GM23338 (cell line): ENCODE results near the gene SLC24A1. TPM values are rescaled to one million over a fixed set of nuclear protein-coding genes. Genes with fewer than 3 reads are reported as not detected.

Experiments
- ATAC-seq: fragments of 200-7000 bp; cut with Tn5 transposase; 3 replicates; pipeline ENCODE4 v1.9.1; 2020
- DNase-seq: peaks from one replicate; pipeline ENCODE4 v3.0.0-alpha.2; 2015; ENCODE audit warnings: low spot score
- H2AFZ ChIP-seq: fragments of 200-600 bp; sonication (generic); 2 replicates; pipeline ENCODE4 v1.8.0; 2016; ENCODE audit warnings: antibody characterized with exemption, mild to moderate bottlenecking, moderate library complexity
- H3F3A ChIP-seq: fragments of 200-600 bp; sonication (generic); replicated peaks from 2 replicates; pipeline ENCODE4 v1.8.0; 2017; ENCODE audit warnings: antibody characterized with exemption, mixed run types, low read depth
- H3K27ac ChIP-seq: fragments of 200-600 bp; sonication (generic); 2 replicates; pipeline ENCODE4 v1.6.1; 2016; ENCODE audit warnings: low read depth
- H3K27me3 ChIP-seq: fragments of 200-600 bp; sonication (generic); 2 replicates; pipeline ENCODE4 v1.8.0; 2016; ENCODE audit warnings: mild to moderate bottlenecking, mixed run types, moderate library complexity; ENCODE audit not compliant: insufficient read depth
- H3K36me3 ChIP-seq: fragments of 200-600 bp; sonication (generic); 2 replicates; pipeline ENCODE4 v1.8.0; 2016; ENCODE audit warnings: mild to moderate bottlenecking; ENCODE audit not compliant: insufficient read depth
- H3K4me1 ChIP-seq: fragments of 200-600 bp; sonication (generic); 2 replicates; pipeline ENCODE4 v1.8.0; 2016; ENCODE audit warnings: mild to moderate bottlenecking, moderate library complexity; ENCODE audit not compliant: insufficient read depth
- H3K4me2 ChIP-seq: fragments of 200-600 bp; sonication (generic); 2 replicates; pipeline ENCODE4 v1.7.1; 2017; ENCODE audit warnings: mixed run types
- H3K4me3 ChIP-seq: fragments of 200-600 bp; sonication (generic); 2 replicates; pipeline ENCODE4 v1.6.1; 2016; ENCODE audit warnings: mixed run types
- H3K79me2 ChIP-seq: fragments of 200-600 bp; sonication (generic); replicated peaks from 2 replicates; pipeline ENCODE4 v1.8.0; 2017; ENCODE audit warnings: mild to moderate bottlenecking; ENCODE audit not compliant: insufficient read depth
- H3K9me2 ChIP-seq: fragments of 200-600 bp; sonication (generic); 2 replicates; pipeline ENCODE4 v1.8.0; 2017; ENCODE audit not compliant: insufficient read depth
- H4K20me1 ChIP-seq: fragments of 200-600 bp; sonication (generic); replicated peaks from 2 replicates; pipeline ENCODE4 v1.8.0; 2017; ENCODE audit warnings: mild to moderate bottlenecking; ENCODE audit not compliant: insufficient read depth
- H3K27ac Mint-ChIP-seq: 2 replicates; pipeline ENCODE4 v1.8.0; 2020; ENCODE audit warnings: inconsistent platforms, mild to moderate bottlenecking, moderate library complexity, mixed read lengths
- H3K27me3 Mint-ChIP-seq: 3 replicates; pipeline ENCODE4 v1.8.0; 2022; ENCODE audit warnings: low read depth, mild to moderate bottlenecking, moderate library complexity, mixed read lengths, inconsistent platforms; ENCODE audit not compliant: insufficient read depth, poor library complexity
- H3K36me3 Mint-ChIP-seq: 3 replicates; pipeline ENCODE4 v1.8.0; 2021; ENCODE audit warnings: low read depth, mild to moderate bottlenecking, inconsistent platforms, moderate library complexity, mixed read lengths
- H3K4me1 Mint-ChIP-seq: 3 replicates; pipeline ENCODE4 v1.8.0; 2020; ENCODE audit warnings: mild to moderate bottlenecking, inconsistent platforms, mixed read lengths
- H3K4me3 Mint-ChIP-seq: 3 replicates; pipeline ENCODE4 v1.8.0; 2021; ENCODE audit warnings: moderate library complexity, mild to moderate bottlenecking, inconsistent platforms, mixed read lengths
- H3K9me3 Mint-ChIP-seq: 3 replicates; pipeline ENCODE4 v1.8.0; 2020; ENCODE audit warnings: moderate library complexity, mild to moderate bottlenecking, inconsistent platforms, mixed read lengths
- CREB1 ChIP-seq: fragments of 250-450 bp; sonication (Bioruptor Pico); IDR thresholded peaks from 2 replicates; pipeline ENCODE4 v1.5.0; 2020; ENCODE audit warnings: low read depth, mild to moderate bottlenecking, moderate library complexity
- ETS1 ChIP-seq: IDR thresholded peaks from 2 replicates; pipeline ENCODE4 v1.6.1; 2016; ENCODE audit warnings: antibody characterized with exemption
- EZH2phosphoT487 ChIP-seq: fragments of 200-600 bp; sonication (generic); IDR thresholded peaks from one replicate; pipeline ENCODE4 v1.8.1; 2018; ENCODE audit warnings: antibody characterized with exemption; ENCODE audit not compliant: unreplicated experiment
- NANOG ChIP-seq: IDR thresholded peaks from 2 replicates; pipeline ENCODE4 v1.6.1; 2016; ENCODE audit warnings: antibody characterized with exemption, borderline replicate concordance
- POLR2AphosphoS5 ChIP-seq: IDR thresholded peaks from 2 replicates; pipeline ENCODE4 v1.6.1; 2016; ENCODE audit warnings: antibody characterized with exemption, low read depth
- ZNF114 ChIP-seq: fragments of 250-450 bp; sonication (Bioruptor Pico); IDR thresholded peaks from 2 replicates; pipeline ENCODE4 v1.5.0; 2020; ENCODE audit warnings: mild to moderate bottlenecking, moderate library complexity
- ZNF331 ChIP-seq: fragments of 250-450 bp; sonication (Bioruptor Pico); IDR thresholded peaks from 2 replicates; pipeline ENCODE4 v1.5.0; 2020; ENCODE audit warnings: low read depth, mild to moderate bottlenecking, moderate library complexity
- polyA plus RNA-seq: library from polyadenylated mRNA; unstranded; fragments of >200 nt; fragmentation: Nextera tagmentation; extraction: Ambion mirVana; gene quantifications from 2 replicates; pipeline ENCODE4 v1.2.1, GENCODE V29; 2016
- total RNA-seq: library from RNA; depleted of rRNA; stranded (reverse); fragments of >200 nt; shearing (Covaris generic); gene quantifications from 2 replicates; pipeline ENCODE4 v1.2.3, GENCODE V29; 2014

SLC24A1 gene
- total and polyA plus RNA-seq, 2 experiments from 2014 or later: 1.6 to 4.5 TPM

GRCh38 chr15:65577129-65577996 is 44.4 kb upstream of the SLC24A1 start:
- no peaks in the 10 kb centered on the region; the same call in 1 of the 2 replicates for H3K4me1 ChIP-seq
- H3K27ac ChIP-seq: peak overlapping the region; percentile 81; the same call in 1 of the 2 replicates
- H2AFZ ChIP-seq: no peak overlapping the region
- ATAC-seq: no peak
- H4K20me1 ChIP-seq: no peaks in the 10 kb centered on the region
- Mint-ChIP-seq H3K27ac (no peak overlapping the region), H3K4me3 (no peak overlapping the region), H3K27me3 (no peaks in the 10 kb centered on the region), H3K4me1 (peaks cover 31% of the 10 kb centered on the region), H3K9me3 (no peaks in the 10 kb centered on the region), H3K36me3 (peaks cover 51% of the 10 kb centered on the region; the same call in 2 of the 3 replicates)
- no peaks in the 10 kb centered on the region; the same call in 1 of the 2 replicates for H3F3A ChIP-seq
- H3K4me3 ChIP-seq: no peak overlapping the region
- no peak for DNase-seq
- H3K4me2 ChIP-seq: no peak overlapping the region
- peak; percentile 38; the same call in 1 of the 2 replicates for TF ChIP-seq POLR2AphosphoS5
- no peak for TF ChIP-seq EZH2phosphoT487
- no peaks in the 10 kb centered on the region for H3K9me2 ChIP-seq
- peaks cover 10% of the 10 kb centered on the region for H3K36me3 ChIP-seq
- H3K79me2 ChIP-seq: no peaks in the 10 kb centered on the region
- no peaks in the 10 kb centered on the region for H3K27me3 ChIP-seq

GRCh38 chr15:65578904-65579728 is 42.6 kb upstream of the SLC24A1 start:
- no peaks in the 10 kb centered on the region for H3K27me3 ChIP-seq
- Mint-ChIP-seq H3K27me3 (no peaks in the 10 kb centered on the region), H3K27ac (peak overlapping the region; percentile 76), H3K4me3 (no peak overlapping the region), H3K4me1 (peaks cover 31% of the 10 kb centered on the region), H3K36me3 (peaks cover 59% of the 10 kb centered on the region; the same call in 2 of the 3 replicates), H3K9me3 (no peaks in the 10 kb centered on the region)
- no peaks in the 10 kb centered on the region for H3K9me2 ChIP-seq
- H2AFZ ChIP-seq: no peak overlapping the region
- no peaks in the 10 kb centered on the region for H3K79me2 ChIP-seq
- no peaks in the 10 kb centered on the region; the same call in 1 of the 2 replicates for H3K4me1 ChIP-seq
- H3K4me3 ChIP-seq: no peak overlapping the region
- H3K4me2 ChIP-seq: no peak overlapping the region
- peaks cover 16% of the 10 kb centered on the region for H3K36me3 ChIP-seq
- ATAC-seq (peak; percentile 62), DNase-seq (peak; percentile 11)
- H3K27ac ChIP-seq: peak overlapping the region; percentile 73
- H4K20me1 ChIP-seq: no peaks in the 10 kb centered on the region
- H3F3A ChIP-seq: no peaks in the 10 kb centered on the region; the same call in 1 of the 2 replicates
- TF ChIP-seq NANOG: no peak
- TF ChIP-seq ZNF331 (CRISPR knock-in tag): no peak
- no peak for TF ChIP-seq ZNF114 (CRISPR knock-in tag)
- no peak for TF ChIP-seq ETS1
- no peak for TF ChIP-seq CREB1 (CRISPR knock-in tag)
- TF ChIP-seq POLR2AphosphoS5: 0 out of 2 replicates have a peak, but pooled peaks have one; percentile 16
